ENCODE results near the gene ADAMTS6. TPM values are rescaled to one million over a fixed set of nuclear protein-coding genes. Genes with fewer than 3 reads are reported as not detected.
A peak's percentile ranks its signal among the peaks of the same experiment; 100 is the strongest.

Gene ADAMTS6
- polyA plus RNA-seq, 1 donor, result 2.3 TPM

DNA sequence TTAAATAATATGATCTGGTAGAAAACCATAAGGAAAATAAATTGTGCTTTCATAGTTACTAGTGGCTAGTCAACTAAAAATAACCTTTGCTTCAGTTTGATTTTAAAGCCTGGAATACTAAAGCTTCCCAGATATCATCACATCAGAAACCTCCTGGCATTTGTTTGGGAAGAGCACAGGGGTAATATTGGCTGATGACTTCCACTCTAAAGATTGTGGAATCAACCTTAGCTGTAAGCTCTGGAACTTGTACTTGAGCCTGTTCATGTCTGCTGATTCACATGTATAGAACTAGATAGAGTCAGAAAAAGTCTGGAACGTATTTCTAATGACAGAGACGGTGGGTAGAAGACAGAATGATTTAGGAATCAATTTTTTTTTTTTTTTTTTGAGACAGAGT is 367.9 kb downstream of the ADAMTS6 start:
- Histone ChIP-seq H3K36me3 (ENCODE audit: control insufficient read depth, insufficient read depth, low read length) (no peaks in the 10 kb centered on the region), H3K27me3 (ENCODE audit: control insufficient read depth, insufficient read depth, low read length) (no peaks in the 10 kb centered on the region), H3K27ac (ENCODE audit: low read length) (no peak overlapping the region), H3K9me3 (ENCODE audit: control insufficient read depth, low read depth, low read length) (peaks cover 7% of the 10 kb centered on the region), H3K4me1 (ENCODE audit: control insufficient read depth, insufficient read depth, low read length) (no peaks in the 10 kb centered on the region), H3K4me3 (ENCODE audit: low read length) (no peak overlapping the region)
- WGBS (ENCODE audit: insufficient coverage, low lambda C conversion rate), result 92% methylated on average over 2 of the region's 2 CpGs
- no peak for DNase-seq

DNA sequence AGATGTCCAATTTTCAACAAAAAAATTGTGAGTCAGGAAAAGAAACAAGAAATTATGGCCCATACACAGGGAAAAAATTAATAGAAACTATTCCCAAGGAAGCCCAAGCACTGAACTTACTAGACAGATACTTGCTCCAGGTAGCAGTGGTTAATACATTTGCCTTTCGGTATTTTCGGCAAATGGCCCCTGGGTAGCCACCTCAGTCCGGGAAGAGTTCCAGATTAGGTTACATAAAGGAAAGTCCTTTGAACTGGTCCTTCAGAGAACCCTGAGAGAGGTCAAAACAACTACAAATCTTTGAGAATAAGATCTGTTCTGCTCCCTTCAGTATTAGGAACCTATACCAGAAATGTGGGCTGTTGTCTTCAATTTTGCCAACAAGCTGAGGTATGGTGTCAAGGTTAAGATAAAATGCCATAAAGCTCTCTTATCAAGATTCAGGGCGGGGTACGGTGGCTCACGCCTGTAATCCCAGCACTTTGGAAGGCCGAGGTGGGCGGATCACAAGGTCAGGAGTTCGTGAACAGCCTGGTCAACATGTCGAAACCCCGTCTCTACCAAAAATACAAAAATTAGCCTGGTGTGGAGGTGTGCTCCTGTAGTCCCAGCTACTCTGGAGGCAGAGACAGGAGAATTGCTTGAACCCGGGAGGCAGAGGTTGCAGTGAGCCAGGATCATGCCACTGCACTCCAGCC is 369.6 kb downstream of the ADAMTS6 start:
- H3K27ac ChIP-seq (ENCODE audit: low read length), result no peak overlapping the region
- no peak for DNase-seq
- H3K36me3 ChIP-seq (ENCODE audit: control insufficient read depth, insufficient read depth, low read length), result no peaks in the 10 kb centered on the region
- WGBS (ENCODE audit: insufficient coverage, low lambda C conversion rate), result 100% methylated on average over 1 of the region's 12 CpGs
- no peak overlapping the region for H3K4me3 ChIP-seq (ENCODE audit: low read length)
- no peaks in the 10 kb centered on the region for H3K9me3 ChIP-seq (ENCODE audit: control insufficient read depth, low read depth, low read length)
- no peaks in the 10 kb centered on the region for H3K27me3 ChIP-seq (ENCODE audit: control insufficient read depth, insufficient read depth, low read length)
- no peaks in the 10 kb centered on the region for H3K4me1 ChIP-seq (ENCODE audit: control insufficient read depth, insufficient read depth, low read length)

DNA sequence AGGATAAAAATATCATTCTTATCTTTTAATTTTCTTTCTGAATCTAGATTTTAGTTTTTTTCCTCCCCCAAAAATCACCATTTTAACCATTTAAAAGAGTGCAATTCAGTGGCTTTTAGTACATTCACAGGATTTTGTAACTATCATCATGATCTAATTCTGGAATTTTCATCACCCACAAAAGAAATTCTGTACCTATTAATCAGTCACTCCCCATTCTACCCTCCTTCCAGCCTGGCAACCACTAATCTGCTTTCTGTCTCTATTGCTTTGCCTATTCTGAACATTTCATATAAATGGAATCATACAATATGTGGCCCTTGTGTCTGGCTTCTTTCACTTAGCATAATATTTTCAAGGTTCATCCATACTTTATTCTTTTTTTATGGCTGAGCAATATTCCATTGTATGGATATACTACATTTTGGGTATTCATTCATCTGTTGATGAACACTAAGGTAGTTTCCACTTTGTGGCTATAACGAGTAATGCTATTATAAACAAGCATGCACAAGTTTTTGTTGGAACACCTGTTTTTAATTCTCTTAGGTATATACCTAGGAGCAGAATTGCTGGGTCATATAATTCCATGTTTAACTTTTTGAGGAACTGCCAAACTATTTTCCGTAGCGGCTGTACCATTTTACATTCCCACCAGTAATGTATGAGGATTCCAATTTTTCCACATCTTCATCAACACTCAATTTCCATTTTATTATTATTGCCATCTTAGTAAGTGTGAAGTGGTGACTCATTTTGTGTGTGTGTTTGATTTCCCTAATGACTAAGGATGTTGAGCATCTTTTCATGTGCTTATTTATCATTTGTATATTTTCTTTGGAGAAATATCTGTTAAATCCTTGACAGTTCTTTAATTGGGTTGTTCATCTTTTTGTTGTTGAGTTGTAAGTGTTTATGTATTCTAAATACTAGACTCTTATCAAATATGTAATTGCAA is 372.7 kb downstream of the ADAMTS6 start:
- Histone ChIP-seq H3K4me3 (ENCODE audit: low read length) (no peak overlapping the region), H3K27ac (ENCODE audit: low read length) (no peak overlapping the region), H3K27me3 (ENCODE audit: control insufficient read depth, insufficient read depth, low read length) (no peaks in the 10 kb centered on the region), H3K36me3 (ENCODE audit: control insufficient read depth, insufficient read depth, low read length) (no peaks in the 10 kb centered on the region), H3K9me3 (ENCODE audit: control insufficient read depth, low read depth, low read length) (no peaks in the 10 kb centered on the region), H3K4me1 (ENCODE audit: control insufficient read depth, insufficient read depth, low read length) (no peaks in the 10 kb centered on the region)
- no peak for DNase-seq
- WGBS (ENCODE audit: insufficient coverage, low lambda C conversion rate), result 83% methylated on average over 1 of the region's 3 CpGs

DNA sequence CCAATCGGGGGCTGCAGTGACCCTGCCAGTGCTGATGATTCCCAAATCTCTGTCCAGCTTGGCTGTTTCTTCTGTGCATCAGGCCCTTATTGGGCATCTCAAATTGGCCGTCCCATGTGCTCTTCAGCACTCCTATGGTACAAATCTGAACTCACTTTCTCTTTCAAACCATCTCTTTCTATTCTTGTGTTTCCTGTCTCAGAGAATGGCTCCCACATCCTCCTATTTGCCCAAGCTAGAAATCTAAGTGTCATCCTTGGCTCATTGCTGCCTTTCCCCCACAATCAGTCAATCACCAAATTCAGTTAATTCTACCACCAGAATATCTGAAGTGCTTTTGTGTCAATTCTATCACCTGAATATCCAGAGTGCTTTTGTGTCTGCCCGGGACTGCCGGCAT is 376.4 kb downstream of the ADAMTS6 start:
- DNase-seq, result no peak
- WGBS (ENCODE audit: insufficient coverage, low lambda C conversion rate), result no CpG with 5 or more reads among the region's 4 CpGs
- peaks cover 11% of the 10 kb centered on the region for H3K4me1 ChIP-seq (ENCODE audit: control insufficient read depth, insufficient read depth, low read length)
- H3K9me3 ChIP-seq (ENCODE audit: control insufficient read depth, low read depth, low read length), result no peaks in the 10 kb centered on the region
- no peaks in the 10 kb centered on the region for H3K36me3 ChIP-seq (ENCODE audit: control insufficient read depth, insufficient read depth, low read length)
- no peak overlapping the region for H3K4me3 ChIP-seq (ENCODE audit: low read length)
- H3K27ac ChIP-seq (ENCODE audit: low read length), result no peak overlapping the region
- H3K27me3 ChIP-seq (ENCODE audit: control insufficient read depth, insufficient read depth, low read length), result no peaks in the 10 kb centered on the region

DNA sequence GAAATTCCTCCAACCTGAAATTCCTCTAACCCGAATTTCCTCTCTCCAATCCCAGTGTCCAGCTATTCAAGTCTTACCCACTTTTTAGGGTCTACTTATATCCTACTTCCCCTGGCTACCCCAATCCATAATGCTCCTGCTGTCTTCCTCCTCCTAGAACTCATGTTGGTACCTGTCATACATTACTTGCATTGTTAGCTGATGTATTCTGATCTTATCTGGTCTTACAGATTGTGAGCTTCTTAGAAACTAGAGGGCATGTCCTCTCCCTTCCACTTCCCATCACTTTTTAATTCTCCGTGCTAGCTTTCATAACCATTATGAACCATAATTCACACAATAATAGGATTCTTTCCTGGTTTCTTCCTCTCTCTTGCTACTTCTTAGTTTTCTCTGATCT is 376.9 kb downstream of the ADAMTS6 start:
- Histone ChIP-seq H3K36me3 (ENCODE audit: control insufficient read depth, insufficient read depth, low read length) (no peaks in the 10 kb centered on the region), H3K9me3 (ENCODE audit: control insufficient read depth, low read depth, low read length) (no peaks in the 10 kb centered on the region), H3K27ac (ENCODE audit: low read length) (no peak overlapping the region), H3K4me1 (ENCODE audit: control insufficient read depth, insufficient read depth, low read length) (peaks cover 11% of the 10 kb centered on the region), H3K4me3 (ENCODE audit: low read length) (no peak overlapping the region), H3K27me3 (ENCODE audit: control insufficient read depth, insufficient read depth, low read length) (no peaks in the 10 kb centered on the region)
- WGBS (ENCODE audit: insufficient coverage, low lambda C conversion rate), result 93% methylated on average over 2 of the region's 2 CpGs
- no peak for DNase-seq

DNA sequence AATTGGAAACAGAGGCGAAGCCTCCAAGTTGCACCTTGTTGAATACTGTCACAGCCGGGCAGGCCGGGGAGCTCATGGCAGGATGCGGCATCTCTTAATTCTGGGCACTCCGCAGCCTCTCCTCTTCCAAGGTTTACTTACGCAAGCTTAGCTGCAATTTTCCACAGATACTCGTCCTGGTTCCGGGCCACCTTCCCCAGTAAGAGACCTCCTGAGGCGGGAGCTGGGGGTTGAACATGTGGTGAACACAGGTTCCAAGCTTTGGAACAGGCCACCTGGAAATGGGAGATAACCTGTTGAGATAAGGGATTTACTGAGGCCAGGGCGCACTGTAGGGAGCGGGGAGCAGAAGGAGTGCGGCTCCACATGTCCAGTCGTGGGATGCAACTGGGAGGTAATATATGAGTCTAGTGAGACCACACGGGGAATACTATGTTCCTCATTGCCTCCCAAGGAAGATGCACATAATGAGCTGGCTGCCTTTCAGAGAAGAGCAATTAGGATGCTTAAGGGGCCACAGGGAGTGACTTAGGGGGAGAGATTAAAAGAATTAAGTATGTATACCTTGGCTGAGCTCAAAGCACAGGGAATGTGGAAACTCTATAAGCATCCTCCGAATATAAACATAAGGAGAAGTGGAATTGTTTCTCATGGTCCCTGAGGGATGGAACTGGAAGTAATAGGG is 377.8 kb downstream of the ADAMTS6 start:
- peak in 1 of 2 donors; percentile 59 for DNase-seq
- H3K4me3 ChIP-seq (ENCODE audit: low read length), result peak overlapping the region; percentile 65
- H3K27ac ChIP-seq (ENCODE audit: low read length), result peak overlapping the region; percentile 78

DNA sequence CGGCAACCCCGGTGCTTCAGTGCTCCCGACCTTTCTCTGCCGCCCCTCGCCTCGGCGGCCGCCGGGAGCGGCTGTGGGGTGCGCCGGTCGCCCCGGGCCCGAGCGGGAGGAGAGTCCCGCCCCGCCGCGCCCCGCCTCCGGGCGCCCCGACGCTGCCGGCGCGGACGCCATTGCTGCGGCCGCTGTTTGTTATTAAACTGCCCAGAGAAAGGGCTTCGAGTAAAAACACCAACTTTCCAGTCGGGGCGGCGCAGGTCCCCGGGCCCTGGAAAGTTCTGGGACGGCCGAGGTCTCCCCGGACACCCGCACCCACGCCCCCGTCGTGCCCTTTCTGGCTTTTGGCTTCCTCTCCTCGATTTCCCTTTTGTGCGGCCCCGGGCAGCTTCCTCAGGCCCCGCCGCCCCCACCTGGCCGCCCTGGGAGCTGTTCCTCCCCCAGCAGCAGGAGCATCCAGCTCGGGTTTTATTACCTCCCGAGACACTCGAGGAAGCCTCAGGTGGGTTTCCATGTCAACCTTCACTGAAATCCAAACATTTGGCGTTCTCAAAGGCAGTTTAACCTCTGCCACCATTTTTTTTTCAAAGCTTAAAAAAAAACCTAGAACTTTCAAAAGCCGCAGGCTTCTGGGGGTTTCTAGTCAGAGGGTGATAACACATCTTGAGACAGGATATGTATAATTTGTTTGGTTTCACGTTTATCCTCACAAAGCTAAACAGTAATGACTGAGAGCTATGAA is 378.6 kb downstream of the ADAMTS6 start:
- WGBS (ENCODE audit: insufficient coverage, low lambda C conversion rate), result no CpG with 5 or more reads among the region's 55 CpGs
- Histone ChIP-seq H3K4me3 (ENCODE audit: low read length) (peak overlapping the region; percentile 65), H3K27ac (ENCODE audit: low read length) (peak overlapping the region; percentile 78), H3K27me3 (ENCODE audit: control insufficient read depth, insufficient read depth, low read length) (no peaks in the 10 kb centered on the region), H3K36me3 (ENCODE audit: control insufficient read depth, insufficient read depth, low read length) (no peaks in the 10 kb centered on the region), H3K9me3 (ENCODE audit: control insufficient read depth, low read depth, low read length) (no peaks in the 10 kb centered on the region), H3K4me1 (ENCODE audit: control insufficient read depth, insufficient read depth, low read length) (peaks cover 11% of the 10 kb centered on the region)
- peak; percentile 31 to 83 for DNase-seq

More for the DNA sequence above, 377.8 kb downstream of the ADAMTS6 start:
- H3K36me3 ChIP-seq (ENCODE audit: control insufficient read depth, insufficient read depth, low read length), result no peaks in the 10 kb centered on the region
- H3K4me1 ChIP-seq (ENCODE audit: control insufficient read depth, insufficient read depth, low read length), result peaks cover 11% of the 10 kb centered on the region
- H3K27me3 ChIP-seq (ENCODE audit: control insufficient read depth, insufficient read depth, low read length), result no peaks in the 10 kb centered on the region
- WGBS (ENCODE audit: insufficient coverage, low lambda C conversion rate), result no CpG with 5 or more reads among the region's 15 CpGs
- no peaks in the 10 kb centered on the region for H3K9me3 ChIP-seq (ENCODE audit: control insufficient read depth, low read depth, low read length)

DNA sequence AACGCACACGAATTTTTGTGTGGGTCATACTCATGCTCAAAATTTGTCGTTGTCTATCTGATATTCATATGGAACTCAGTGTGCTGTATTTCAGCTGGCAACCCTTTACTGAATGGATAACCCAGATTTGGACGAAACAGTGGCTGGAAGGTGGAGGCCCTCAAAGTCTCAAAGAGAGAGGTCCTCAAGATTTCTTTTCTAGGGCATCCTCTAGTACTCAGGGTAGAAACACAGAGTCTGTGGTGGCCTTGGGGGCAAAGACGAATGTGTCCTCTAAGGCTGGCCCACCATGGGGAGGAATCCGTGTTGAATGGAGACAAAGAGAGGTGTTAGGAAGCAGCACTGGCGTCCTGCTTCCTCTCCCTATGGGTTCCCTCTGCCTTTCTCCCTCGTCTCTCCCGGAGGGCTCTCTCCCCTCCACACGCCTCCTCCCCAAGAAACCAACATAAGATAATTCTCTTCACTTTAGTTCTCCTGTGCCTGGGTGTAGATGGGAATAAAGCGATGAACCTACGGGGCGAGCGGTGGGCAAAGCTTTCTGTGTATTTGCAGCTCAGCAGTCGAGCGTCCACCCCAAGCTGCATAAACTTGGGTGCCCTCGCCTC is 379.2 kb downstream of the ADAMTS6 start:
- no peak for DNase-seq
- Histone ChIP-seq H3K27me3 (ENCODE audit: control insufficient read depth, insufficient read depth, low read length) (no peaks in the 10 kb centered on the region), H3K4me1 (ENCODE audit: control insufficient read depth, insufficient read depth, low read length) (peaks cover 11% of the 10 kb centered on the region), H3K27ac (ENCODE audit: low read length) (peak overlapping the region; percentile 29), H3K36me3 (ENCODE audit: control insufficient read depth, insufficient read depth, low read length) (no peaks in the 10 kb centered on the region), H3K9me3 (ENCODE audit: control insufficient read depth, low read depth, low read length) (no peaks in the 10 kb centered on the region), H3K4me3 (ENCODE audit: low read length) (peak overlapping the region; percentile 65)
- WGBS (ENCODE audit: insufficient coverage, low lambda C conversion rate), result no CpG with 5 or more reads among the region's 17 CpGs

DNA sequence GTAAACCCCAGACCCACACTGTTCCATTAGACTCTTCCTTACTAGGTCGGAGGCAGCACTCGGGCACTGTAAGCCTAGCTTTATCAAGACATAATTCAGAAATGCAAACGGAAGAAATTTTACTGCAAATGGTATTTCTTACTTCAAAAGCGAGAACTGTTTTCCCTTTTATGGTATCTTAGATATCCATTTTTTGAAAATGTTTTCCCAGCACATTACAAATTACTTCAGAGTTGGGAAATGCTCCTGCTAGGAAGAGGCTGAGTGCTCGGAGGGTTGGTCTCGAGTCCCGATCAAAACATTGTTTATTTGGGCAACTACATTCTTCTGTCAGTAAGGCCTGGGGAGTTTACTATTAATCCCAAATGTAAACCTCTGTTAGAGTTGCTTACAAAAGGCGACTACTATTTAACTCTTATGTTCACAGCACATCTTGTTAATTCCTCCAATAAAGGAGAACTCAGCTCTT is 380.1 kb downstream of the ADAMTS6 start:
- Histone ChIP-seq H3K4me3 (ENCODE audit: low read length) (no peak overlapping the region), H3K27ac (ENCODE audit: low read length) (no peak overlapping the region), H3K9me3 (ENCODE audit: control insufficient read depth, low read depth, low read length) (no peaks in the 10 kb centered on the region), H3K27me3 (ENCODE audit: control insufficient read depth, insufficient read depth, low read length) (no peaks in the 10 kb centered on the region), H3K4me1 (ENCODE audit: control insufficient read depth, insufficient read depth, low read length) (peaks cover 11% of the 10 kb centered on the region), H3K36me3 (ENCODE audit: control insufficient read depth, insufficient read depth, low read length) (no peaks in the 10 kb centered on the region)
- WGBS (ENCODE audit: insufficient coverage, low lambda C conversion rate), result 83% methylated on average over 1 of the region's 8 CpGs
- no peak for DNase-seq
